Measurements from ENCODE around the gene ATF7.

DNA sequence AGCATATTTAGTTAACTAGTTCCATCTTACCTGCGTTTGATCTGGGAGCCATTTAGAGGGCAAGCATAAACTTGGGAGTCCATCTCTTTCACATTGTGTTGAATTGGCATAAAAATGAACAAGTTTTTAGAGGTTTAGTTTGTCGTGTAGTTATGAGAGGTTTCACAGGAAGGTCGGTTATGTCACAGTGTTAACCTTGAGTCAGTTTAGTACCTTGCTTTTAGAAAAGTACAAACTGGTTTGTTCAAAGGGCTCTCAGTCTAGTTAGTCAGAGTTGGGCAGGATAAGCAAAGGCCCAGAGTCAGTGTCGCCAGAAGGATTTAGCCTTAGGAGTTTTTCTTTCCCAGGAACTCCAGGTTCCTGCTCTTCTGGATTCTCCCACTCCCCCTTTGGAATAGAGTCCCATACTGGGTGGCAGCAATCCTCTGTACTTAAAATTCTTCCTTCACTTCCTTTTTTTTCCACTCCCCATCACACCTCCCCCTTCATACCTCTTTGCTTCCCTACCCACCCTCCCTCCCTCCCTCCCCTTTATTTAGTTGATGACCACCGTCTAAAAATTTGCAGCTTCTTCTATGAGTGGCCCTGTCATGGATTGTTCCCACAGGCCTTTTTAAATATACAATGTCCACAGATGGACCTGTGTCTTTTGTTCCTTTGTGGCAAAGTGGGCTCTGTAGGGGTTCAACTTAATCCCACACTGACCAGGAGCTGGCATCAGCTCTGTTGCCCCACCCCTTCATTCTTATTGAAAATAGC, 162.2 kb downstream of the ATF7 start:
- TF ChIP-seq, protein P1, sequence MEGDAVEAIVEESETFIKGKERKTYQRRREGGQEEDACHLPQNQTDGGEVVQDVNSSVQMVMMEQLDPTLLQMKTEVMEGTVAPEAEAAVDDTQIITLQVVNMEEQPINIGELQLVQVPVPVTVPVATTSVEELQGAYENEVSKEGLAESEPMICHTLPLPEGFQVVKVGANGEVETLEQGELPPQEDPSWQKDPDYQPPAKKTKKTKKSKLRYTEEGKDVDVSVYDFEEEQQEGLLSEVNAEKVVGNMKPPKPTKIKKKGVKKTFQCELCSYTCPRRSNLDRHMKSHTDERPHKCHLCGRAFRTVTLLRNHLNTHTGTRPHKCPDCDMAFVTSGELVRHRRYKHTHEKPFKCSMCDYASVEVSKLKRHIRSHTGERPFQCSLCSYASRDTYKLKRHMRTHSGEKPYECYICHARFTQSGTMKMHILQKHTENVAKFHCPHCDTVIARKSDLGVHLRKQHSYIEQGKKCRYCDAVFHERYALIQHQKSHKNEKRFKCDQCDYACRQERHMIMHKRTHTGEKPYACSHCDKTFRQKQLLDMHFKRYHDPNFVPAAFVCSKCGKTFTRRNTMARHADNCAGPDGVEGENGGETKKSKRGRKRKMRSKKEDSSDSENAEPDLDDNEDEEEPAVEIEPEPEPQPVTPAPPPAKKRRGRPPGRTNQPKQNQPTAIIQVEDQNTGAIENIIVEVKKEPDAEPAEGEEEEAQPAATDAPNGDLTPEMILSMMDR (conservative IDR thresholded peaks at IDR 0.05) = no peak
- no peak for TF ChIP-seq EZH2 (IDR thresholded peaks at IDR 0.05; ENCODE audit: low read depth)

All from PC-9 (cell line).